Mucosa of descending colon (tissue), 3 donors: ENCODE results near the gene PIGV. TPM values are rescaled to one million over a fixed set of nuclear protein-coding genes. Genes with fewer than 3 reads are reported as not detected.

Experiments
- ATAC-seq: fragments of 200-7000 bp; cut with Tn5 transposase; one replicate; pipeline ENCODE4 v1.9.1; 2020; ENCODE audit warnings: mild to moderate bottlenecking, moderate library complexity
- DNase-seq, 3 donors: peaks; one replicate each; pipeline ENCODE4 v3.0.0-alpha.2; 2020
- H3K36me3 ChIP-seq: fragments of 200-600 bp; one replicate; pipeline ENCODE4 v1.8.0; 2021; ENCODE audit warnings: low read depth, mild to moderate bottlenecking
- H3K4me1 ChIP-seq: fragments of 200-600 bp; one replicate; pipeline ENCODE4 v1.8.0; 2021; ENCODE audit warnings: low read depth, mild to moderate bottlenecking
- H3K4me3 ChIP-seq: fragments of 200-600 bp; one replicate; pipeline ENCODE4 v1.8.0; 2021; ENCODE audit warnings: mild to moderate bottlenecking
- H3K9me3 ChIP-seq: fragments of 200-600 bp; one replicate; pipeline ENCODE4 v1.8.0; 2021; ENCODE audit warnings: mild to moderate bottlenecking
- intact Hi-C, 2 donors: fragments of 100-400 bp; cut with DNase I in 1 of 2; cut with micrococcal nuclease in 1 of 2; formaldehyde crosslinking; loops; one replicate each; pipeline versions ENCODE4 v1.11.0 to v1.11.1; 2022; cut with DNase I, micrococcal nuclease
- total RNA-seq, 3 donors: library from RNA; stranded (reverse); fragmentation: NEBNext Ultra II Directional in 2 of 3; extraction: Animal tissue kit (Norgen Biotek cat#: 25700) in 2 of 3; gene quantifications; one replicate each; pipeline versions ENCODE4 v1.2.1 to v1.2.4, GENCODE V29; 2021 to 2023
- TF ChIP-seq, protein P1 (sequence below): fragments of 200-600 bp; IDR thresholded peaks from one replicate; pipeline ENCODE4 v1.8.0; 2022; ENCODE audit warnings: antibody characterized with exemption, mild to moderate bottlenecking
- donor health status: DM: no; HTN: no; CAD: no; lungs with moderate emphysema.
- donor health status: DM: no; HTN: no; CAD: no.
- donor health status: DM: no; HTN: yes; CAD: no.

PIGV gene
- total RNA-seq, 3 donors from 2014 or later, result 16.5 to 22.3 (median 17.5) TPM

- DNase-seq, result no peak
- Histone ChIP-seq H3K9me3 (no peaks in the 10 kb centered on the region), H3K4me3 (no peak overlapping the region), H3K36me3 (peaks cover 42% of the 10 kb centered on the region), H3K4me1 (peaks cover 7% of the 10 kb centered on the region)
- TF ChIP-seq, protein P1, sequence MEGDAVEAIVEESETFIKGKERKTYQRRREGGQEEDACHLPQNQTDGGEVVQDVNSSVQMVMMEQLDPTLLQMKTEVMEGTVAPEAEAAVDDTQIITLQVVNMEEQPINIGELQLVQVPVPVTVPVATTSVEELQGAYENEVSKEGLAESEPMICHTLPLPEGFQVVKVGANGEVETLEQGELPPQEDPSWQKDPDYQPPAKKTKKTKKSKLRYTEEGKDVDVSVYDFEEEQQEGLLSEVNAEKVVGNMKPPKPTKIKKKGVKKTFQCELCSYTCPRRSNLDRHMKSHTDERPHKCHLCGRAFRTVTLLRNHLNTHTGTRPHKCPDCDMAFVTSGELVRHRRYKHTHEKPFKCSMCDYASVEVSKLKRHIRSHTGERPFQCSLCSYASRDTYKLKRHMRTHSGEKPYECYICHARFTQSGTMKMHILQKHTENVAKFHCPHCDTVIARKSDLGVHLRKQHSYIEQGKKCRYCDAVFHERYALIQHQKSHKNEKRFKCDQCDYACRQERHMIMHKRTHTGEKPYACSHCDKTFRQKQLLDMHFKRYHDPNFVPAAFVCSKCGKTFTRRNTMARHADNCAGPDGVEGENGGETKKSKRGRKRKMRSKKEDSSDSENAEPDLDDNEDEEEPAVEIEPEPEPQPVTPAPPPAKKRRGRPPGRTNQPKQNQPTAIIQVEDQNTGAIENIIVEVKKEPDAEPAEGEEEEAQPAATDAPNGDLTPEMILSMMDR, result no peak
- intact Hi-C loops, result no loop called here
- no peak for ATAC-seq
Measured at GRCh38 chr1:26772687-26773086, 15.1 kb upstream of the PIGV start.

DNA sequence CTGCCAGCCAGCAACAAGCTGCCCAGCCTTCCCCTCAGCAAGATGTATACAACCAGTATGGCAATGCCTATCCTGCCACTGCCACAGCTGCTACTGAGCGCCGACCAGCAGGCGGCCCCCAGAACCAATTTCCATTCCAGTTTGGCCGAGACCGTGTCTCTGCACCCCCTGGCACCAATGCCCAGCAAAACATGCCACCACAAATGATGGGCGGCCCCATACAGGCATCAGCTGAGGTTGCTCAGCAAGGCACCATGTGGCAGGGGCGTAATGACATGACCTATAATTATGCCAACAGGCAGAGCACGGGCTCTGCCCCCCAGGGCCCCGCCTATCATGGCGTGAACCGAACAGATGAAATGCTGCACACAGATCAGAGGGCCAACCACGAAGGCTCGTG is 13.3 kb upstream of the PIGV start:
- intact Hi-C loops, result no loop called here
- no peak for ATAC-seq

DNA sequence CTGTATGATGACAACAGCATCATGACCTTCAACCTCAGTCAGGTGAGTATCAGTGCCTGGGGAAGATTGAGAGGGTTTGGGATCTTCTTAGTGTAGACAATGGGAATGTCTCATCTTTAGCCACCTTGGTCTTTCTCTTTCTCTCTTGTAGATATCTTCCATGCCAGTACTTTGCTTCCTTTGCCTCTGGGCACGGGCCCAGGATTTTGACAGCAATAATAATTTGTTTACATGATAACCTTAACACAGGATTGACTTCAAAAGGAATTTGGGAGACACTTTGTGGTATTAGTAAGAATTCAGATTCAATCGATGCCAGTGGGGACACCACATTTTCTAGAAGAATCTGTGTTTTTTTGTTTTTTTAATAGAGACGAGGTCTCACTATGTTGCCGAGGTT is 12.1 kb upstream of the PIGV start:
- DNase-seq (no peak), ATAC-seq (no peak)
- intact Hi-C loops, result no loop called here
- Histone ChIP-seq H3K9me3 (no peaks in the 10 kb centered on the region), H3K36me3 (peaks cover 49% of the 10 kb centered on the region), H3K4me1 (peaks cover 7% of the 10 kb centered on the region), H3K4me3 (no peak overlapping the region)
- TF ChIP-seq, protein P1, result no peak

More for the DNA sequence above, 13.3 kb upstream of the PIGV start:
- no peak for DNase-seq
- Histone ChIP-seq H3K9me3 (no peaks in the 10 kb centered on the region), H3K4me3 (no peak overlapping the region), H3K4me1 (peaks cover 7% of the 10 kb centered on the region), H3K36me3 (peaks cover 44% of the 10 kb centered on the region)
- TF ChIP-seq, protein P1, result no peak

DNA sequence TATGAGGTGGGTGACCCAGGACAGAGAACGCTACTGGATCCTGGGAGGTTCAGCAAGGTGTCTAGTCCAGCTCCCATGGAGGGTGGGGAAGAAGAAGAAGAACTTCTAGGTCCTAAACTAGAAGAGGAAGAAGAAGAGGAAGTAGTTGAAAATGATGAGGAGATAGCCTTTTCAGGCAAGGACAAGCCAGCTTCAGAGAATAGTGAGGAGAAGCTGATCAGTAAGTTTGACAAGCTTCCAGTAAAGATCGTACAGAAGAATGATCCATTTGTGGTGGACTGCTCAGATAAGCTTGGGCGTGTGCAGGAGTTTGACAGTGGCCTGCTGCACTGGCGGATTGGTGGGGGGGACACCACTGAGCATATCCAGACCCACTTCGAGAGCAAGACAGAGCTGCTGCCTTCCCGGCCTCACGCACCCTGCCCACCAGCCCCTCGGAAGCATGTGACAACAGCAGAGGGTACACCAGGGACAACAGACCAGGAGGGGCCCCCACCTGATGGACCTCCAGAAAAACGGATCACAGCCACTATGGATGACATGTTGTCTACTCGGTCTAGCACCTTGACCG is 8.6 kb upstream of the PIGV start:
- Histone ChIP-seq H3K36me3 (peaks cover 22% of the 10 kb centered on the region), H3K4me3 (no peak overlapping the region), H3K4me1 (peaks cover 14% of the 10 kb centered on the region), H3K9me3 (no peaks in the 10 kb centered on the region)
- DNase-seq, result no peak
- intact Hi-C loops, result no loop called here
- TF ChIP-seq, protein P1, result no peak
- ATAC-seq, result no peak

DNA sequence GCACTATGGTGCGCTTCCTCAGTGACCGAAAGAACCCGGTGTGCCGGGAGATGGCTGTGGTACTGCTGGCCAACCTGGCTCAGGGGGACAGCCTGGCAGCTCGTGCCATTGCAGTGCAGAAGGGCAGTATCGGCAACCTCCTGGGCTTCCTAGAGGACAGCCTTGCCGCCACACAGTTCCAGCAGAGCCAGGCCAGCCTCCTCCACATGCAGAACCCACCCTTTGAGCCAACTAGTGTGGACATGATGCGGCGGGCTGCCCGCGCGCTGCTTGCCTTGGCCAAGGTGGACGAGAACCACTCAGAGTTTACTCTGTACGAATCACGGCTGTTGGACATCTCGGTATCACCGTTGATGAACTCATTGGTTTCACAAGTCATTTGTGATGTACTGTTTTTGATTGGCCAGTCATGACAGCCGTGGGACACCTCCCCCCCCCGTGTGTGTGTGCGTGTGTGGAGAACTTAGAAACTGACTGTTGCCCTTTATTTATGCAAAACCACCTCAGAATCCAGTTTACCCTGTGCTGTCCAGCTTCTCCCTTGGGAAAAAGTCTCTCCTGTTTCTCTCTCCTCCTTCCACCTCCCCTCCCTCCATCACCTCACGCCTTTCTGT is 7.3 kb upstream of the PIGV start:
- Histone ChIP-seq H3K4me3 (no peak overlapping the region), H3K4me1 (peaks cover 26% of the 10 kb centered on the region), H3K9me3 (no peaks in the 10 kb centered on the region), H3K36me3 (peaks cover 12% of the 10 kb centered on the region)
- intact Hi-C loops, result loop anchor here in 1 of 2 donors (10.0 kb wide), 1 partner anchor 86 kb away; the partner anchor contains the start of gene ARID1A
- DNase-seq, result no peak
- TF ChIP-seq, protein P1, result no peak
- ATAC-seq, result no peak
